Activated naive CD4-positive, alpha-beta T cell treated with anti-CD3 and anti-CD28 coated beads, Interleukin-2, amount 50 U/mL, for 16 hours (primary cell): ENCODE data around the gene C1GALT1C1L.
"Not testable (repeated sequence)": the region's sequence is repeated elsewhere in the genome, so short reads cannot be mapped to it uniquely, and the experiment has no call there.

Source experiments
- DNase-seq: peaks from one replicate; pipeline ENCODE4 v3.0.0-alpha.2; 2020

C1GALT1C1L gene

DNA sequence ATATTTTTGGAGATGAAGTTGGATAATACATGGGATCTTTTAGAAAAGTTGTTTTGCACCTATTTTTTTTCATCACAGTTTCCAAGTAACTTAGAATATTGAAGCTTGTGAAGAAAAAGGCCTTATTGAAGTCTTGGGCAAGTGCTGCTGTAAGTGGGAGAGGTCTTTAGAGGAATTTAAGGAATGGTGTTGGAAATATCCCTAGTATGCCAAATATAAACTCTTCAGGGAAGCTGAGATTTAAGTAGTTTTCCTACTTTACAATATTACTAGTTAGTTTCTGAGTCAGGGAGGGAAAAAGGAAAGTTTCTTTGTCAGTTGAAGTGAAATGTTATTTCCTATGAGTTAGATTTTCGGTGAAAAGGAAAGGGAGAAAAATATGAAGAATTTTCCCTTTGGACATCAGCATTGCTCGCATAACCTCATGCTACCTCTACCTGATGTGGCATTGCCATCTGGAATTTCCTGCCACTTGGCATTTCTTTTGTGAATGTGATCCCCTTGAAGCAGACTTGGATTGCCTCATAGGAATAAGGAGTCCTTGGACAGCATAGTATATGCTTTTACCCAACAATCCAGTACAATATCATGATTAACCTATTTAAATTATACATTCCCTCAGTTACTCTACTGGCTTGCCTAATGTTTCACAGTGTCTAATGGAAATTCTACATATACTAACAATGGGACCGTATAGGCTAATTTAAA lies 27.1 kb downstream of the C1GALT1C1L start:
- DNase-seq, result no peak

GRCh38 chr2:43643680-43644079 lies 32.5 kb downstream of the C1GALT1C1L start:
- DNase-seq, result no peak

DNA sequence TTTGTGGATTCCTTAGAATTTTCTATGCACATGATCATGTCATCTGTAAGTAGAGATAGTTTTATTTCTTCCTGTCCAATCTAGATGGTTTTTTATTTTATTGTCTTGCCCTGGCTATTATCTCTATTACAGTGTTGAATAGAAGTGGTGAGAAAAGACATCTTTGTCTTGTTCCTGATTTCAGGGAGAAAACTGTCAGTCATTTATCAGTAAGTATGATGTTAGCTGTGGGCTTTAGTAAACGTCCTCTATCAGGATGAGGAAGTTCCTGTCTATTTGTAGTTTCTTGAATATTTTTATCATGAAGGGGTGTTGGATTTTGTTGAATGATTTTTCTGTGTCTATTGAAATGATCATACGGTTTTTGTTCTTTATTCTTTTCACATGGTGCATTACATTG lies 33.9 kb downstream of the C1GALT1C1L start:
- DNase-seq, result no peak

GRCh38 chr2:43637030-43637803 lies 39.0 kb downstream of the C1GALT1C1L start, which contains the start of gene PLEKHH2:
Gene PLEKHH2 (plus strand): TSS chr2:43637260. CDS start chr2:43644674, 7,414 bp downstream.
- DNase-seq, result peak; percentile 90

- DNase-seq, result peak; percentile 32
Measured at GRCh38 chr2:43636621-43637020, 39.6 kb downstream of the C1GALT1C1L start.

GRCh38 chr2:43636153-43636552 lies 40.1 kb downstream of the C1GALT1C1L start:
- DNase-seq, result not testable (repeated sequence)

DNA sequence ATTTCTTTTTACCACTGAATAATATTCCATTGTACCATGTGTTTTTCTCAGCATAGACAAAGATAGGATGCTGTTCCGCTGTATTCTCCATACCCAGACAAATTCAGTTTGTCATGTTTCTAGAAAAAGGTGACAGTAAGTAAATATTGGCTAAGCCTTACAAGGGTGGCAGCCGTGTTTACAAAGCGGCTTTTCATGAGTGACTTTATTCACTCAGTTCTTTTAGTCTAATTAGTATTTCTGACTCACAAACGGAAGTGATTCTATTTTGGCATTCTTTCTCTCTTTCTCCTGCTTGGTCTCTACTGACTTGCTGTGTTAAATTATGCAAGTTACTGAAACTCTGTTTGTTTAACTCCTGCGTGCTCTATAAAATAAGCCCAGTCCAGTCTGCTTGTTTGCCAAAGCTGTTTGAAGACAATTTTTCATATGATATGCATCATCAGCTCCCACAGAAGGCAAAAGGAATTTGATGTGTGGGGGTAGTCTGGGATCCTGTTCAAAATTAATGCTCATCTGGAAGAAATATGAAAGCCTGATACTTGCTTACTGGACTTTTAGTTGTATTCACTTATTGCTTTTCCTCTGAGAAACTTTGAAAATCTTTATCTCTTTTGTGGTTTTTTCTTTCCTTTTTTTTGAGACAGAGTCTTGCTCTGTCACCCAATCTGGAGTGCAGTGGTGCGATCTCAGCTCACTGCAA lies 41.5 kb downstream of the C1GALT1C1L start:
- no peak for DNase-seq

- DNase-seq, result no peak
Measured at GRCh38 chr2:43631618-43632317, 44.5 kb downstream of the C1GALT1C1L start.
